Stimulated activated naive CD8-positive, alpha-beta T cell treated with anti-CD3 and anti-CD28 coated beads, Interleukin-15, Interleukin-2, amounts not matched to agents 100 U/mL and 50 U/mL, for 24 hours (primary cell): Measurements from ENCODE around the gene ERBB2.
"Not testable (repeated sequence)": the region's sequence is repeated elsewhere in the genome, so short reads cannot be mapped to it uniquely, and the experiment has no call there.

ENCODE experiments used
- ATAC-seq: fragments of 150-1000 bp; cut with Tn5 transposase; one replicate; pipeline ENCODE4 v1.10.0; 2021
- DNase-seq: peaks from one replicate; pipeline ENCODE4 v3.0.0; 2021

The ERBB2 gene

DNA sequence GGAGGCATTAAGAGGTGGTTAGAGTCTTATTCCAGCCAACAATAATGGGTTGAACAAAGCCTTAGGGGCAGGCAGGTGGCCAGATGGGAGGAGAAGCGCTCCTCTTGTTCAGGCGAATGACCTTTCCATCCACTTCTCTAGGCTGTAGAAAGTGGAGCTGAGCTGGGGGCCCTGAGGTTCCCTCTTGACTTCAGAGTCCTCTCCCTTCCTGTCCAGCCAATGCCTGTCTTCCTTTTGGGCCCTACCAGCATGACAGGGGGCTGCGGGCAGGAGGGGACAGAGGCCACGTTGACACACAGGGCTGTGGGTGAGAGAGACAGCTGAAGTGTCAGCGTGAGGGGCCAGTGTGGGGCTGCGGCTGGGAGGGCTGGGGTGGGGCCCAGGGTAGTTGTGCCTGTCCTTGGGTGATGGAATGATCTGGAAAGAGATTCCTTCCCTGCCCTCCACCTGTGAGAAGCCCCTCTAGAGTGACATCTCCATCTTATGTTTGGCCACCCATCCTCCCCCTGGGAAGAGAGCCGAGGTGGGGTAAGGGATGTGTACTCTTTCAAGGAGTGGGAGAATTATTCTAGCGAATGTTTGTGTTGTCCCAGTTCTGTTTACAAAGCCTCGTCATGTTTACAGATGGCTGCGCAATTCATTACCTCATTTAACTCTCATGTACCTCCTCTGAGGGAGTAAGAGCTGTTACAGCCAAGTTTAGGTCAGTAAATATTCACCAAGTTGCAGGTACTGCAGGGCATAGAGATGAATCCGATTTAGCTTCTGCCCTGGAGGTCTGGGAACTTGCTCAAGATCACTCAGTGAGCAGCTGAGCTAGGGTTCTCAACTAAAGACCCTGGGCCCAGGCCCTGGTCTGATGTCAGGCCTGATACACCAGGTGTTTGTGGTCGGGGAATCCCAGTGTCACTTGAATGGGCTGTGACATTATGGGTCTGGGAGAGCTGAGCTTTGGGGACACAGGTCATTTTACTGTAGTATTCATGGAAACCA, 3.3 kb downstream of the ERBB2 start:
- no peak for DNase-seq
- ATAC-seq: no peak

DNA sequence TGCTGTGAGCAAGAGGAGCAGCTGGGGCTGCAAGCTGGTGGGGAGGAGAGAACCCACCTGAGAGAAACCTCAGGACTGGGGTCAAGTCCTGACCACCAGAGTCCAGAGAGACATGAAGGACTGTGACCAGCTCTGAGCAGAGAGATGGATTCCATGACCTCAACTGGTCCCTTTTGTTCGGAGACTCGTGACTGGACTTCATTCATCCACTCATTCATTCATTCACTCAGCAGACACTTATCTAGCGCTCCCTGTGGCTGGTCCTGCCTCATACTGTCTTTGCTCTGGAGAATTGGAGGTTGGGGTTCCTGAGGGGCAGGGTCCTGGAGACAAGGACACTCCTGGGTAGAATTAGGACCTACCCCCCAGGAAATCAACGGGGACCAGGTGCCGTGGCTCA, 4.0 kb downstream of the ERBB2 start:
- DNase-seq (no peak), ATAC-seq (no peak)

DNA sequence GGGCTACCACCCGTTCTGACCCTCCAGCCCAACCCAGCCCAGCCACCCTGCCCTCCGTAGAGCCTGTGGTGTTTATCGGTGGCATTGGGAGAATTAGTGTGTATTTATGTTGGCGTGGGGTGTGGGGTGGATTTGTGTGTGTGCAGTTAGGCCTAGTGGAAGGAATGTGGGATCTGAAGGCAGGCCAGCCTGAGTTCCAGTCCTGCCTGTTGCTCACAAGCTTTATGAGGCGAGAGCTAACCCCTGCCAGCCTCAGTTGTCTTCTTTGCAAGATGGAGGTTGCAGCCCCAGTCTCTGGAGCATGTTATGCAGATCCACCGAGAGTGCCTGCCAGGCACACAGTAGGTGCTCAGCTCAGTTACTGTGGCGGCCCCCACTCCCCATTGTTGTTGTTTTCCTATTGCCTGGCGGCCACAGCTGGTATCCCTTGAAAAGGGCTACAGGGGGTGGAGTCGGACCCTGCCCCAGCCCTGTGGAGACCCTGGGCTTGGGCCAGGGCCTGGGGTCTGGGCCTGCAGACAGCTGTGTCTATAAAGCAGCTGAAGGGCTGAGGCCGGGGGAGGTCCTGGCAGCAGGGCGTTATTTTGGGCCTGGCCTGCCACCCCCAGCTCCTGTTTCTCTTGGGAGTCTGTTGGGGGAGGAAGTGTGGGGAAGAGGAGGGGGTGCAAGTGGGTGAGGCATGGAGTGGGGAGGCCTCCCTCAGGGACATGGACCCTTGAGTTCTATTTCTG, 5.1 kb downstream of the ERBB2 start:
- DNase-seq (no peak), ATAC-seq (no peak)

DNA sequence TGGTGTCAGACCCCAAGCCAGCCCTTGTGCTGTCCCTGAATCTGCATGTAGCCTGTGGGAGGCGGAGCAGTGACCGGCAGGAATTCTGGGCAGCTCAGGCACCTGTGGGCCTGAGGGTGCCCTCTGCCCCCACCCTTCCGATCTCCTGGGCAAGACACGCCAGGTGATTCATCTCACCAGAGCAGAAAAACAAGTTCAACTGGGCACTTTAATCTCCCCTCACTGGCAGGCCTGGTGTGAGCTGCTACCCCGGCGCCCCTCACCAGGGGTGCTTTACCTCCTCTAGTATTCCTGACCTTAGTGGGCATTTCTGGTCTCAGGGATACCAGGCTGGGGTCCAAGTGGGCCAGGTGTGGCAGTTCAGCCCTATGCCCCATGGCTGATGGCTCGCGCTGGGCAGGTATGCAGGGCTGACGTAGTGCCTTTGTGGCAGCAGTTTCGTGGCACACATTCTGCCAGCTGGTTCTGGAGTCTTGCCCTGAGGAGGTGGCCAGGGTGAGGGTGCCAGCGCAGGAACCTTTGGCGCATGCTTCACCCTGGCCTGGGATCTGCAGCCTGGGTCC, 6.0 kb downstream of the ERBB2 start:
- ATAC-seq: no peak

DNA sequence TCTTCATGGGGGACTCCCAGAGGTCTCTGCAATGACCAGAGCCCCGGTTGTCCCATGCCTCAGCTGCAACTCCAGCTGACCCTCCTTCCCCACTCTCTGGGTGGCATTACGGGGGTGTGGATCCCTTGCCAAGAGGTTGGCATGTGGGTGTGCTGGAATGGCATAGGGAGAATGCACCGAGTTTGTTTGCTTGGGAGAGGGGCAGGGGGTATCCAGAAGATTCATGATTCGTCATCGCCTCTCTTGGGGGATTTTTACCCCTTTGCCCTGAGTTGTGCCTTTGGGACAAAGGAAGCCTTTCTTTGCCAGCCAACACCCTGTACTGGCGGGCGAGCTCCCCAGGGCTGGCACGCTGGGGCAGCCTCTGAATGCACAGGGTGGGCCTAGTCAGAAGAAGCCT, 6.5 kb downstream of the ERBB2 start:
- ATAC-seq (no peak), DNase-seq (no peak)

More for the DNA sequence above, 6.0 kb downstream of the ERBB2 start:
- no peak for DNase-seq

DNA sequence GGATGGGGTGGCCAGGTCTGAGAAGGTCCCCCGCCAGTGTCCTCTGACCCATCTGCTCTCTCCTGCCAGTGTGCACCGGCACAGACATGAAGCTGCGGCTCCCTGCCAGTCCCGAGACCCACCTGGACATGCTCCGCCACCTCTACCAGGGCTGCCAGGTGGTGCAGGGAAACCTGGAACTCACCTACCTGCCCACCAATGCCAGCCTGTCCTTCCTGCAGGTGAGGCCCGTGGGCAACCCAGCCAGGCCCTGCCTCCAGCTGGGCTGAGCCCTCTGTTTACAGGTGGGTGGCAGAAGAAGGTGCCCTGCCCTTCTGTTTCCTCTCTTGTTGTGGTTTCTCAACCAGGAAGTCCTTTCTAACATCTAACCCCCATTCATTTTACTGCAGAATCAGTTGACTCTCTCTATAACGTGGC, 7.1 kb downstream of the ERBB2 start:
- ATAC-seq (no peak), DNase-seq (no peak)

DNA sequence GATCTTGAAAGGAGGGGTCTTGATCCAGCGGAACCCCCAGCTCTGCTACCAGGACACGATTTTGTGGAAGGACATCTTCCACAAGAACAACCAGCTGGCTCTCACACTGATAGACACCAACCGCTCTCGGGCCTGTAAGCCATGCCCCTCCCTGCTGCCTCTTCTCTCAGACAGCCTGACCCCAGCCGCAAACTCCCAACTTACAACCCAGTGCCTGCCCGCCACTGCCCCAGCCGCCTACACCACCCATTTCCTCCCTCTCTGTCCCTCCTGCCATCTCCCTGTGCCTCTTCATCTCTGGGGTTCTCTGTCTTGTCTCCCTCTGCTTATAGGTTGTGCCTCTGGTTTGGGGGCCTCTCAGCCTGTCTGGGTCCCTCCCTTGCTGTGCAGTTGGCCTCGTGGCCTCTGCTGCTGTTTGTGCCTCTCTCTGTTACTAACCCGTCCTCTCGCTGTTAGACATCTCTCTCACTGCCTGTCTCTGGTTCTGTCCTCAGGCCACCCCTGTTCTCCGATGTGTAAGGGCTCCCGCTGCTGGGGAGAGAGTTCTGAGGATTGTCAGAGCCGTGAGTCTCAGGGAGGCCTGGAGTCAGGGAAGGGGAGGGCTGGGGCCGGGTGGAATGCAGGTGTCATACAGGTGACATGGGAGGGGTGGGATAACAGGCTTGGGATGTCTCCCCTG, 9.6 kb downstream of the ERBB2 start:
- no peak for DNase-seq

DNA sequence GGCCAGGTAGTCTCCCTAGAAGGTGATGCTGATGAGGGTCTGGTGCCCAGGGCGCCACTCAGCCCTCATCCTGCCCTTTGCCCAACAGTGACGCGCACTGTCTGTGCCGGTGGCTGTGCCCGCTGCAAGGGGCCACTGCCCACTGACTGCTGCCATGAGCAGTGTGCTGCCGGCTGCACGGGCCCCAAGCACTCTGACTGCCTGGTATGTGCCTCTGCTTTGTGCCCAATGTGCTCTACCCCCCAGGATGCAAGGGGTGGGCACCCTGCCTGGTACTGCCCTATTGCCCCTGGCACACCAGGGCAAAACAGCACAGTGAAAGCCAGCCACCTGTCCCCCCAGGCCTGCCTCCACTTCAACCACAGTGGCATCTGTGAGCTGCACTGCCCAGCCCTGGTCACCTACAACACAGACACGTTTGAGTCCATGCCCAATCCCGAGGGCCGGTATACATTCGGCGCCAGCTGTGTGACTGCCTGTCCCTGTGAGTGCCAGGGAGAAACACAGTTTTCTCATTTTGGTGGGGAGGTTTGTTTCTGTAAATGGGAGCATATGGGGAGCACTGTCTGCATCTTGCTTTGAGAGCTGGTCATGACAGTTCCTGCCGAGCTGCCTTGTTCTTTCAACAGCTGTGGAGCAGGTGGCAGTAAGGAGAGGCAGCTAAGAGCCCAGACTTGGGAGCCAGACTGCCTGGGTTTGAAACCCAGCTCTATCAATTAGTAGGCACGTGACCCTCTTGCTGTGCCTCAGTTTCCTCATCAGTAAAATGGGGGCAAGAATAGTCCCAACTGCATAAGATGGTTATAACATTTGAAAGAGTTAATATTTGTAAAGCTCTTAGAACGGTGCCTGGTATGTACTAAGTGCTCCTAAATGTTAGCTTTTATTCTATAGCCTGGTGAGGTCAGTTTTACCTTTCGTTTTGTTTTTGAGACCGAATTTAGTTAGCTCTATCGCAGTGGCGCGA, 10.4 kb downstream of the ERBB2 start:
- no peak for ATAC-seq
- DNase-seq: no peak

More for the DNA sequence above, 9.6 kb downstream of the ERBB2 start:
- ATAC-seq: no peak

DNA sequence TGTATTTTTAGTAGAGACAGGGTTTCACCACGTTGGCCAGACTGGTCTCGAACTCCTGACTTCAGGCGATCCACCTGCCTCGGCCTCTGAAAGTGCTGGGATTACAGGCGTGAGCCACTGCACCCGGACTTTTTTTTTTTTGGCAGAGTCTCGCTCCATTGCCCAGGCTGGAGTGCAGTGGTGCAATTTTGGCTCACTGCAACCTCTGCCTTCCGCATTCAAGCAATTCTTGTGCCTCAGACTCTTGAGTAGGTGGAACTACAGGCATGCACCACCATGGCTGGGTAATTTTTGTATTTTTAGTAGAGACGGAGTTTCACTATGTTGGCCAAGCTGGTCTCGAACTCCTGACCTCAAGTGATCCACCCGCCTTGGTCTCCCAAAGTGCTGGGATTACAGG, 11.2 kb downstream of the ERBB2 start:
- DNase-seq, ATAC-seq: not testable (repeated sequence)

DNA sequence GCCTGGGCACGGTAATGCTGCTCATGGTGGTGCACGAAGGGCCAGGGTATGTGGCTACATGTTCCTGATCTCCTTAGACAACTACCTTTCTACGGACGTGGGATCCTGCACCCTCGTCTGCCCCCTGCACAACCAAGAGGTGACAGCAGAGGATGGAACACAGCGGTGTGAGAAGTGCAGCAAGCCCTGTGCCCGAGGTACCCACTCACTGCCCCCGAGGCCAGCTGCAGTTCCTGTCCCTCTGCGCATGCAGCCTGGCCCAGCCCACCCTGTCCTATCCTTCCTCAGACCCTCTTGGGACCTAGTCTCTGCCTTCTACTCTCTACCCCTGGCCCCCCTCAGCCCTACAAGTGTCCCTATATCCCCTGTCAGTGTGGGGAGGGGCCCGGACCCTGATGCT, 12.0 kb downstream of the ERBB2 start:
- ATAC-seq (no peak), DNase-seq (no peak)

DNA sequence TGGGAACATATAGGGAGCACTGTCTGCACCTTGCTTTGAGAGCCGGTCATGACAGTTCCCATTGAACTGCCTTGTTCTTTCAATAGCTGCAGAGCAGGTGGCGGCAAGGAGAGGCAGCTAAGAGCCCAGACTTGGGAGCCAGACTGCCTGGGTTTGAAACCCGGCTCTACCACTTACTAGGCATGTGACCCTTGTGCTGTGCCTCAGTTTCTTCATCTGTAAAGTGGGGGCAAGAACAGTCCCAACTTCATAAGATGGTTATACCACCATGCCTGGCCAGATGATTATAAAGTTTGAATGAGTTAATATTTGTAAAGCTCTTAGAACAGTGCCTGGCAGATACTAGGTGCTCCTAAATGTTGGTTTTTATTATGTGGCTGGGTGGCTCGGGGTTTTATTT, 14.4 kb downstream of the ERBB2 start:
- no peak for ATAC-seq
- DNase-seq: no peak

DNA sequence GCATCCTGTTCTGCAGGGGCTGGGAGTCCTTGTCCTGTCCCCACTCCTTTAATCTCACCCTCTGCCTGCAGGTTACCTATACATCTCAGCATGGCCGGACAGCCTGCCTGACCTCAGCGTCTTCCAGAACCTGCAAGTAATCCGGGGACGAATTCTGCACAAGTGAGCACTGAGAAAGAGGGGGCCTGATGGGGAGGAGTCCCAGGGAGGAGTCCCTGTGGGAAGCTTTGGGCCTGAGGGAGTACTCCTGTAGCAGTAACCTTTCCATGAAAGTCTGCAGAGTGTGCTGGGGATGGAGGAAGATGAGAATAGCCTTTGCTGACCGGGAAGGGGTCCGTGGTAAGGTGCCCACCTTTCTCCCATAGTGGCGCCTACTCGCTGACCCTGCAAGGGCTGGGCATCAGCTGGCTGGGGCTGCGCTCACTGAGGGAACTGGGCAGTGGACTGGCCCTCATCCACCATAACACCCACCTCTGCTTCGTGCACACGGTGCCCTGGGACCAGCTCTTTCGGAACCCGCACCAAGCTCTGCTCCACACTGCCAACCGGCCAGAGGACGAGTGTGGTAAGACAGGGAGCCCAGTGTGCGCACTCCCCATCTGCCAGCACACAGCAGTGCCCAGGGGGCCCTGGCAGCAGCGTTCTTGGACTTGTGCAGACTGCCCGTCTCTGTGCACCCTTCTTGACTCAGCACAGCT, 15.7 kb downstream of the ERBB2 start:
- ATAC-seq (no peak), DNase-seq (no peak)

DNA sequence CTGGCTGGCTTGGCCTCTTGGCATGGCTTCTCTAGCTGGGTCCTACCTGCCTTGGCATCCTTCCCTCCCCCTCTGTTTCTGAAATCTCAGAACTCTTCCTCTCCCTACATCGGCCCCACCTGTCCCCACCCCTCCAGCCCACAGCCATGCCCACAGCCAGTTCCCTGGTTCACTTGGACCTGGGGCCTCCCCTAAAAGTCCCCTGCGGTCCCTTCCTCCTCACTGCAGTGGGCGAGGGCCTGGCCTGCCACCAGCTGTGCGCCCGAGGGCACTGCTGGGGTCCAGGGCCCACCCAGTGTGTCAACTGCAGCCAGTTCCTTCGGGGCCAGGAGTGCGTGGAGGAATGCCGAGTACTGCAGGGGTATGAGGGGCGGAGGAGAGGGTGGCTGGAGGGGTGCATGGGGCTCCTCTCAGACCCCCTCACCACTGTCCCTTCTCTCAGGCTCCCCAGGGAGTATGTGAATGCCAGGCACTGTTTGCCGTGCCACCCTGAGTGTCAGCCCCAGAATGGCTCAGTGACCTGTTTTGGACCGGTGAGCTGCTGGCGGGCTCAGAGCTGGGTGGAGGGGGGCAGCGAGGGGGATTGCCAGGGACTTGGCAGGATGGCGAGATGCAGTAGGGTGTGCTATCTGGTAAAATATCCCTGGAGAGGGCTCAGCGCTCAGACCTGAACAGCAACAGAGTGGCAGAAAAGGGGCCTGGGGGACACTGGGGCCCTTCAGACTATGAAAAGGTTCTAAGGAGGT, 16.4 kb downstream of the ERBB2 start:
- ATAC-seq: no peak
- no peak for DNase-seq

DNA sequence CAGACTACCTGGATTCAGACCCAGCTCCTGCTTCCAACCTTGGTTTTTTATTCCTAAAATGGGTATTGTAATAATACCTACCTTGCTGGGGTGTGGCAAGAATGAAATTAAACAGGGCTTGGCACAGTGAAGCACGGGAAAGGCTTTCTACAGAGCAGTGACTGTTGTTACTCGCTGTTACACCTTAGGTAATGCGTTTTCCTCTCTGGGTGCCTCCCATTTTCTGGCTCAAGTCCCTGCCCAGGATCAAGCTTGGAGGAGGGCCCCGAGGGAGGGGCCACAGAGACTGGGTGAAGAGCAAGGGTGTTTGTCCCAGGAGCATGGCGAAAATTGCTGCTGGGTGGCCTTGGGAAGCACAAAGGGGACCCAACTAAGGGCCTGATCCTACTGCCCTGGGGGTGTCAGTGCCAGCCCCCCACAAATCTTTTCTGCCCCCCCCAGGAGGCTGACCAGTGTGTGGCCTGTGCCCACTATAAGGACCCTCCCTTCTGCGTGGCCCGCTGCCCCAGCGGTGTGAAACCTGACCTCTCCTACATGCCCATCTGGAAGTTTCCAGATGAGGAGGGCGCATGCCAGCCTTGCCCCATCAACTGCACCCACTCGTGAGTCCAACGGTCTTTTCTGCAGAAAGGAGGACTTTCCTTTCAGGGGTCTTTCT, 17.1 kb downstream of the ERBB2 start:
- DNase-seq: no peak
- ATAC-seq: no peak

DNA sequence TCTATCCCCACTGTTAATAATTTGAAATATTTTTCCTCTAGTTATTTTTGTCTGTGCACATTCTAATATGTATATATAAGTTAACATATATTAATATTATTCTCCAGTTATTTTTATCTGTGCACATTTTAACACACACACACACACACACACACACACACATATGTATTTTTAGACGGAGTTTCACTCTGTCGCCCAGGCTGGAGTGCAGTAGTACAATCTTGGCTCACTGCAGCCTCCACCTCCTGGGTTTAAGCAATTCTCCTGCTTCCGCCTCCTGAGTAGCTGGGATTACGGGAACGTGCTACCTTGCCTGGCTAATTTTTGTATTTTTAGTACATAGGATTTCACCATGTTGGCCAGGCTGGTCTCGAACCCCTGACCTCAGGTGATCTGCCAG, 17.8 kb downstream of the ERBB2 start:
- ATAC-seq (no peak), DNase-seq (no peak)

DNA sequence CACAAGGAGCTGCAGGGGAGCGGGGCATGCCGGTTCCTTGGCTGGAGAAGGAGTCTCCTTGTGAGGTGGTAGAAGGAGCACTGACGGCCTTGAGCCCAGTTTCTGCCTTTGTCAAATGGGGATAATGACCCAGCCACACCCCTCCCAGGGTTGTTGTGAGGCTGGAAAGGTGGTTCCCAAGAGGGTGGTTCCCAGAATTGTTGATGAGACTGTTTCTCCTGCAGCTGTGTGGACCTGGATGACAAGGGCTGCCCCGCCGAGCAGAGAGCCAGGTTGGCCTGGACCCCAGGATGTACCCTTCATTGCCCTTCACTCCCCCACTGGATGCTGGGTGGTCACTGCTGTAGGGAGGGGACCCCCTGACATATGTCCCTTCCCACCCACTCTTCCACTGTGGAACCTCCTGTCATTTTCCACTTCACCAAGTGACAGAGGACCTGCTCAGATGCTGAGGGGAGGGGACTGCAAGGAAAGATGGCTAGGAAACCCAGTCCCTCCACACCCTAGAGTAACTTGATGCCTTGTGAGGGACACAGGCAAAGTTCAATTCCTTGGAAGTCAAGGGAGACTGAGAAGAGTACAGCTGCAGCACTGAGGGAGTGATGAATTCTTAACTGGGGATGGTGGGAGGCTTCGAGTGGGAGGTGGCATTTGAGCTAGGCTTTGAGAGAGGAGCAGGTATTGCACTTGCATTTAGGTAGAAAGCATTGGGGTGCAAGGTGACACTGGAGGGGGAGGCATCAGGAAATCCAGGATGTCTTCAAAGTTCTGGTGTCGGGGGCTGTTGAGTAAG, 19.9 kb downstream of the ERBB2 start:
- DNase-seq (no peak), ATAC-seq (no peak)

DNA sequence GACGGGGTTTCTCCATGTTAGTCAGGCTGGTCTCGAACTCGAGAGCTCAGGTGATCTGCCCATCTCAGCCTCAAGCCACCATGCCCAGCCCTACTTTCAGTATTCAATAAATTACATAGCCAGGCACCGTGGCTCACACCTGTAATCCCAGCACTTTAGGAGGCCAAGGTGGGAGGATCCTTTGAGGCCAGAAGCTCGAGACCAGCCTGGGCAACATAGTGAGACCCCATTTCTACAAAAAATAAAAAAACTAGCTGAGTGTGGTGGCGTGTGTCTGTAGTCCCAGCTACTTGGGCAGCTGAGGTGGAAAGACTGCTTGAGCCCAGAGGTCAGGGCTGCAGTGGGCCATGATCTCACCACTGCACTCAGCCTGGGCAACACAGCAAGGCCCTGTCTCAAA, 22.2 kb downstream of the ERBB2 start:
- ATAC-seq (no peak), DNase-seq (no peak)
